ENCODE measurements around the gene SUCLA2.

Gene SUCLA2

GRCh38 chr13:47932950-47933923, 67.8 kb downstream of the SUCLA2 start:
- CTCF ChIA-PET = interaction anchor here (0.8 kb wide), 1 partner anchor 138 kb away, joined by 3 read pairs; no protein-coding TSS in a partner anchor

GRCh38 chr13:47930649-47931165, 70.4 kb downstream of the SUCLA2 start:
- no peak for DNase-seq (ENCODE audit: low read depth, low spot score)
- ChIA-PET POLR2A (no interaction called here), CTCF (no interaction called here)
- no peak overlapping the region for H3K4me3 ChIP-seq (ENCODE audit: low read depth, low read length)
- no peak for TF ChIP-seq CTCF (IDR thresholded peaks at IDR 0.05; ENCODE audit: insufficient read depth, low read length, missing control alignments)

More at GRCh38 chr13:47932950-47933923, 67.8 kb downstream of the SUCLA2 start:
- H3K4me3 ChIP-seq (ENCODE audit: low read depth, low read length) = no peak overlapping the region
- POLR2A ChIA-PET = no interaction called here
- no peak for TF ChIP-seq CTCF (IDR thresholded peaks at IDR 0.05; ENCODE audit: insufficient read depth, low read length, missing control alignments)
- DNase-seq (ENCODE audit: low read depth, low spot score) = no peak

- POLR2A ChIA-PET = no interaction called here
- CTCF ChIA-PET = no interaction called here
- DNase-seq (ENCODE audit: low read depth, low spot score) = no peak
- H3K4me3 ChIP-seq (ENCODE audit: low read depth, low read length) = no peak overlapping the region
- no peak for TF ChIP-seq CTCF (IDR thresholded peaks at IDR 0.05; ENCODE audit: insufficient read depth, low read length, missing control alignments)
Observed at GRCh38 chr13:47929156-47929555, 71.9 kb downstream of the SUCLA2 start.

- no peak for TF ChIP-seq CTCF (IDR thresholded peaks at IDR 0.05; ENCODE audit: insufficient read depth, low read length, missing control alignments)
- no peak for DNase-seq (ENCODE audit: low read depth, low spot score)
- no peak overlapping the region for H3K4me3 ChIP-seq (ENCODE audit: low read depth, low read length)
- ChIA-PET POLR2A (no interaction called here), CTCF (no interaction called here)
Observed at GRCh38 chr13:47917022-47917574, 84.0 kb downstream of the SUCLA2 start.

GRCh38 chr13:47908197-47908902, 92.7 kb downstream of the SUCLA2 start:
- no peak for TF ChIP-seq CTCF (IDR thresholded peaks at IDR 0.05; ENCODE audit: insufficient read depth, low read length, missing control alignments)
- ChIA-PET POLR2A (no interaction called here), CTCF (no interaction called here)
- no peak for DNase-seq (ENCODE audit: low read depth, low spot score)
- H3K4me3 ChIP-seq (ENCODE audit: low read depth, low read length) = no peak overlapping the region

- H3K4me3 ChIP-seq (ENCODE audit: low read depth, low read length) = no peak overlapping the region
- ChIA-PET POLR2A (no interaction called here), CTCF (no interaction called here)
Observed at GRCh38 chr13:47904891-47905290, 96.2 kb downstream of the SUCLA2 start.

More at GRCh38 chr13:47904891-47905290, 96.2 kb downstream of the SUCLA2 start:
- no peak for DNase-seq (ENCODE audit: low read depth, low spot score)
- no peak for TF ChIP-seq CTCF (IDR thresholded peaks at IDR 0.05; ENCODE audit: insufficient read depth, low read length, missing control alignments)
